Erythroblast (primary cell): ENCODE measurements around the gene MARCHF9.

ENCODE experiments used
- GATA1 ChIP-seq: IDR thresholded peaks from 2 replicates; pipeline ENCODE4 v1.6.1; 2011; ENCODE audit warnings: low read depth, mild to moderate bottlenecking, control low read depth, low read length, moderate library complexity
- POLR2A ChIP-seq: IDR thresholded peaks from 2 replicates; pipeline ENCODE4 v1.6.1; 2011; ENCODE audit warnings: mild to moderate bottlenecking, low read length

- TF ChIP-seq POLR2A (no peak), GATA1 (no peak)
Observed at GRCh38 chr12:57717846-57718640, 36.9 kb upstream of the MARCHF9 start.
